Endothelial cell of umbilical vein (primary cell): ENCODE results near the gene RPL38. TPM values are rescaled to one million over a fixed set of nuclear protein-coding genes. Genes with fewer than 3 reads are reported as not detected.

Experiments
- BruUV-seq: library from RNA; stranded (reverse); fragments of 400-500 nt; replicated peaks from 2 replicates; lab custom pipeline; 2021; lab: Mats Ljungman, UMichigan
- CTCF ChIA-PET: fragments of 300-600, 350-600 bp; sonication (Branson Sonifier 250); formaldehyde crosslinking; loops from one replicate; lab custom pipeline; 2021; ENCODE audit warnings: antibody characterized with exemption, inconsistent platforms; lab: Charles Lee
- POLR2A ChIA-PET: fragments of 300-600, 350-600 bp; sonication (Branson Sonifier 250); formaldehyde crosslinking; loops from one replicate; lab custom pipeline; 2021; ENCODE audit warnings: antibody characterized with exemption, inconsistent platforms; lab: Charles Lee
- DNase-seq: peaks from one replicate; pipeline ENCODE4 v3.0.0-alpha.2; 2011; ENCODE audit warnings: low read depth, low spot score
- FAIRE-seq: peaks from 2 replicates; lab custom pipeline; 2011; peaks lifted over from hg19 to GRCh38; lab: Jason Lieb, UNC
- H2AFZ ChIP-seq: 2 replicates; pipeline ENCODE4 v1.6.0; 2012; ENCODE audit warnings: low read depth, low read length, control low read depth, inconsistent platforms
- H3K27ac ChIP-seq: 2 replicates; pipeline ENCODE4 v1.5.1; 2011; ENCODE audit warnings: low read depth, mild to moderate bottlenecking, control low read depth, low read length, moderate library complexity; ENCODE audit not compliant: insufficient read depth
- H3K27me3 ChIP-seq, 2 experiments: 2 replicates each; pipeline versions ENCODE4 v1.6.0 to v1.6.1; 2011; ENCODE audit warnings: low read length in 2 of 2, mixed read lengths in 1 of 2; ENCODE audit not compliant: control insufficient read depth in 2 of 2, insufficient read depth in 2 of 2
- H3K36me3 ChIP-seq, 2 experiments: 2 replicates in 1 of 2; 3 replicates in 1 of 2; pipeline ENCODE4 v1.5.1; 2011; ENCODE audit warnings: low read length in 2 of 2, mild to moderate bottlenecking in 1 of 2, moderate library complexity in 1 of 2; ENCODE audit not compliant: control insufficient read depth in 2 of 2, insufficient read depth in 2 of 2; ENCODE audit errors: extremely low read depth in 1 of 2
- H3K4me1 ChIP-seq: 3 replicates; pipeline ENCODE4 v1.5.1; 2011; ENCODE audit warnings: mild to moderate bottlenecking, low read length; ENCODE audit not compliant: control insufficient read depth, insufficient read depth; ENCODE audit errors: extremely low read depth
- H3K4me2 ChIP-seq: 2 replicates; pipeline ENCODE4 v1.6.1; 2011; ENCODE audit warnings: low read length, control low read depth, mixed read lengths; ENCODE audit not compliant: insufficient read depth
- H3K4me3 ChIP-seq, 3 experiments: fragments of 200-600 bp in 1 of 3; sonication (generic), shearing (Covaris generic) in 1 of 3; replicated peaks in 1 of 3; 2 replicates each; pipeline ENCODE4 v1.5.1; 2011 to 2016; ENCODE audit warnings: control low read depth in 3 of 3, low read length in 3 of 3, mild to moderate bottlenecking in 2 of 3, inconsistent platforms in 1 of 3, low read depth in 1 of 3, moderate library complexity in 1 of 3; ENCODE audit not compliant: insufficient read depth in 1 of 3
- H3K79me2 ChIP-seq: 2 replicates; pipeline ENCODE4 v1.6.0; 2012; ENCODE audit warnings: low read length, inconsistent platforms; ENCODE audit not compliant: control insufficient read depth, insufficient read depth
- H3K9ac ChIP-seq: replicated peaks from 2 replicates; pipeline ENCODE3; 2011; ENCODE audit warnings: low read length, control low read depth; ENCODE audit not compliant: insufficient read depth; ENCODE audit errors: extremely low read depth
- H3K9me1 ChIP-seq: replicated peaks from 3 replicates; pipeline ENCODE4 v1.6.0; 2011; ENCODE audit warnings: mild to moderate bottlenecking, low read length; ENCODE audit not compliant: control insufficient read depth, insufficient read depth; ENCODE audit errors: extremely low read depth
- H3K9me3 ChIP-seq: replicated peaks from 2 replicates; pipeline ENCODE4 v1.5.1; 2012; ENCODE audit warnings: low read length, inconsistent platforms; ENCODE audit not compliant: control insufficient read depth, insufficient read depth
- H4K20me1 ChIP-seq: replicated peaks from 2 replicates; pipeline ENCODE3; 2011; ENCODE audit warnings: mild to moderate bottlenecking, low read length; ENCODE audit not compliant: control insufficient read depth, insufficient read depth; ENCODE audit errors: extremely low read depth
- CTCF ChIP-seq, 2 donors: IDR thresholded peaks; 1 replicate in 1 of 2; 2 replicates in 1 of 2; pipeline ENCODE4 v1.5.1; 2011; ENCODE audit warnings: low read length in 2 of 2, mild to moderate bottlenecking in 2 of 2, moderate library complexity in 2 of 2, control low read depth in 1 of 2, inconsistent platforms in 1 of 2, low read depth in 1 of 2; ENCODE audit not compliant: insufficient read depth in 1 of 2; ENCODE audit errors: extremely low read depth in 1 of 2
- EZH2 ChIP-seq: IDR thresholded peaks from 2 replicates; pipeline ENCODE4 v1.6.1; 2012; ENCODE audit warnings: borderline replicate concordance, low read depth, mild to moderate bottlenecking, moderate library complexity, low read length, inconsistent platforms; ENCODE audit not compliant: severe bottlenecking
- FOS ChIP-seq: IDR thresholded peaks from 2 replicates; pipeline ENCODE4 v1.6.1; 2011; ENCODE audit warnings: mild to moderate bottlenecking, low read length, moderate library complexity, borderline replicate concordance; ENCODE audit not compliant: insufficient read depth
- GATA2 ChIP-seq: IDR thresholded peaks from 2 replicates; pipeline ENCODE4 v1.7.0; 2011; ENCODE audit warnings: low read depth, mild to moderate bottlenecking, moderate library complexity, mixed read lengths, low read length; ENCODE audit not compliant: insufficient read length, insufficient read depth
- JUN ChIP-seq: IDR thresholded peaks from 2 replicates; pipeline ENCODE4 v1.6.1; 2011; ENCODE audit warnings: borderline replicate concordance, low read depth; ENCODE audit not compliant: insufficient read length, insufficient read depth
- MAX ChIP-seq: IDR thresholded peaks from 2 replicates; pipeline ENCODE4 v1.6.1; 2011; ENCODE audit not compliant: insufficient read depth, insufficient read length
- MYC ChIP-seq: IDR thresholded peaks from one replicate; pipeline ENCODE4 v1.6.1; 2011; ENCODE audit warnings: mild to moderate bottlenecking, low read depth, low read length
- POLR2A ChIP-seq: IDR thresholded peaks from 2 replicates; pipeline ENCODE4 v1.6.1; 2012; ENCODE audit warnings: low read depth, mild to moderate bottlenecking, control low read depth, low read length
- POLR2AphosphoS5 ChIP-seq: IDR thresholded peaks from 2 replicates; pipeline ENCODE4 v1.6.1; 2012; ENCODE audit warnings: low read depth, mild to moderate bottlenecking, control low read depth, low read length, moderate library complexity; ENCODE audit not compliant: insufficient read depth
- dilution Hi-C: fragments of 300-500 bp; cut with MboI; formaldehyde crosslinking; loops from one replicate; pipeline ENCODE4 v1.15.0; 2019; ENCODE audit warnings: low sequenced_read_pairs; ENCODE audit not compliant: extremely low pct_ligation_motif_present
- intact Hi-C: fragments of 100-400 bp; cut with micrococcal nuclease; formaldehyde crosslinking; loops from one replicate; pipeline ENCODE4 v1.10.0; 2022
- polyA plus RNA-seq, 4 experiments: library from polyadenylated mRNA; depleted of rRNA in 3 of 4; stranded (reverse) in 3 of 4; unstranded in 1 of 4; fragments of >200 nt; gene quantifications; 2 replicates each; pipeline versions ENCODE4 v1.2.1 to v1.2.3, GENCODE V29; 2011 to 2012; ENCODE audit warnings: missing spikeins in 1 of 4
- total RNA-seq: library from RNA; stranded (reverse); gene quantifications from 2 replicates; pipeline ENCODE4 v1.2.3, GENCODE V29; 2021

Gene RPL38
- total and polyA plus RNA-seq, 2 donors (not counting 3 experiments of a cell fraction or from before 2014, with no cell fraction given) = 256 to 1,006 TPM

GRCh38 chr17:74222399-74222798 is 18.9 kb downstream of the RPL38 start:
- no peaks in the 10 kb centered on the region for H3K27me3 ChIP-seq
- H3K36me3 ChIP-seq = no peaks in the 10 kb centered on the region
- BruUV-seq = no TSS peak
- intact Hi-C loops = no loop called here
- ChIA-PET CTCF (interaction anchor here (1.8 kb wide), 1 partner anchor 23 kb away, joined by 5 read pairs; no protein-coding TSS in a partner anchor), POLR2A (no interaction called here)
- no peak overlapping the region for H3K4me3 ChIP-seq
- TF ChIP-seq MAX (no peak), MYC (no peak), JUN (no peak), CTCF (IDR thresholded peaks at IDR 0.05; ENCODE audit: extremely low read depth in 1 of 2, insufficient read depth in 1 of 2, low read depth in 1 of 2, low read length in 2 of 2) (no peak), GATA2 (no peak), FOS (no peak), POLR2A (no peak), POLR2AphosphoS5 (no peak), EZH2 (no peak)
- no peaks in the 10 kb centered on the region for H3K9me3 ChIP-seq
- no peak overlapping the region for H3K27ac ChIP-seq
- no peak overlapping the region for H3K9ac ChIP-seq
- dilution Hi-C loops = no loop called here
- no peaks in the 10 kb centered on the region for H4K20me1 ChIP-seq
- DNase-seq (no peak), FAIRE-seq (no peak)
- H3K79me2 ChIP-seq = no peaks in the 10 kb centered on the region
- no peak overlapping the region for H3K4me2 ChIP-seq
- no peaks in the 10 kb centered on the region for H3K9me1 ChIP-seq
- H3K4me1 ChIP-seq = no peaks in the 10 kb centered on the region
- no peak overlapping the region for H2AFZ ChIP-seq
